NT2/D1 (cell line): ENCODE data around the gene NECTIN4.

Source experiments
- SUZ12 ChIP-seq: IDR thresholded peaks from 2 replicates; pipeline ENCODE4 v1.6.1; 2011; ENCODE audit not compliant: insufficient read length, insufficient read depth; ENCODE audit errors: extremely low read depth
- YY1 ChIP-seq: IDR thresholded peaks from 2 replicates; pipeline ENCODE4 v1.6.1; 2011; ENCODE audit not compliant: insufficient read length, insufficient read depth

- no peak for TF ChIP-seq YY1
- no peak for TF ChIP-seq SUZ12
Observed at GRCh38 chr1:161059293-161059692, 30.1 kb downstream of the NECTIN4 start.
